Measurements from ENCODE around the gene AP5S1. TPM values are rescaled to one million over a fixed set of nuclear protein-coding genes. Genes with fewer than 3 reads are reported as not detected.

AP5S1 gene
- total and polyA plus RNA-seq, 7 donors: 11.0 to 25.2 (median 12.2) TPM

- peak; percentile 71 to 80 for DNase-seq
- intact Hi-C loops (cut with DNase I): no loop called here
- WGBS, 3 donors: 71 to 80% (median 76%) methylated on average over 8 of the region's 8 CpGs
- Histone ChIP-seq H3K27ac (peak overlapping the region; percentile 42), H3K4me1 (peaks cover 13% of the 10 kb centered on the region), H3K36me3 (ENCODE audit: insufficient read depth in 1 of 2, low read depth in 1 of 2) (peaks cover 4 to 17% of the 10 kb centered on the region in 2 donors), H3K4me3 (no peak overlapping the region), H3K9me3 (no peaks in the 10 kb centered on the region), H3K27me3 (ENCODE audit: insufficient read depth in 3 of 3, low read length in 2 of 3) (no peaks in the 10 kb centered on the region)
- peak; percentile 42 to 55 (median 47) for ATAC-seq
- peak; percentile 54 for TF ChIP-seq CTCF (IDR thresholded peaks at IDR 0.05)
Observed at GRCh38 chr20:3818155-3819151, 1.9 kb upstream of the AP5S1 start.

- peaks cover 13% of the 10 kb centered on the region for H3K4me1 ChIP-seq
- no peaks in the 10 kb centered on the region for H3K27me3 ChIP-seq (ENCODE audit: insufficient read depth in 3 of 3, low read length in 2 of 3)
- ATAC-seq (no peak), DNase-seq (no peak)
- peak overlapping the region; percentile 96 for H3K27ac ChIP-seq
- H3K36me3 ChIP-seq (ENCODE audit: insufficient read depth in 1 of 2, low read depth in 1 of 2): peaks cover 7 to 27% of the 10 kb centered on the region in 2 donors
- WGBS, 3 donors: 52 to 58% (median 52%) methylated on average over 19 to 20 of the region's 20 CpGs
- intact Hi-C loops (cut with DNase I): loop anchor here (1.0 to 5.0 kb wide), 3 partner anchors 27 to 32 kb away; partner anchors contain the start of genes CENPB (in 1 of the 2) and MAVS (in 1 of the 2)
- no peak for TF ChIP-seq CTCF (IDR thresholded peaks at IDR 0.05)
- H3K4me3 ChIP-seq: peak overlapping the region; percentile 83
- H3K9me3 ChIP-seq: no peaks in the 10 kb centered on the region
Observed at GRCh38 chr20:3819411-3820047, 818 bp upstream of the AP5S1 start.

- DNase-seq: peak; percentile 41 to 66
- H3K27me3 ChIP-seq (ENCODE audit: insufficient read depth in 3 of 3, low read length in 2 of 3): no peaks in the 10 kb centered on the region
- TF ChIP-seq CTCF (IDR thresholded peaks at IDR 0.05): no peak
- H3K36me3 ChIP-seq (ENCODE audit: insufficient read depth in 1 of 2, low read depth in 1 of 2): peaks cover 7 to 43% of the 10 kb centered on the region in 2 donors
- 18 to 26% (median 18%) methylated on average over 20 of the region's 20 CpGs for WGBS, 3 donors
- peak overlapping the region; percentile 83 for H3K4me3 ChIP-seq
- intact Hi-C loops (cut with DNase I): loop anchor here (1.0 to 5.0 kb wide), 3 partner anchors 26 to 34 kb away; partner anchors contain the start of genes CENPB (in 1 of the 2) and MAVS (in 1 of the 2)
- peaks cover 13% of the 10 kb centered on the region for H3K4me1 ChIP-seq
- peak overlapping the region; percentile 96 for H3K27ac ChIP-seq
- ATAC-seq: peak; percentile 25 to 54 (median 38)
- no peaks in the 10 kb centered on the region for H3K9me3 ChIP-seq
Observed at GRCh38 chr20:3820901-3821727, 767 bp downstream of the AP5S1 start.

GRCh38 chr20:3821996-3822395 is 1.6 kb downstream of the AP5S1 start:
- no peak overlapping the region for H3K4me3 ChIP-seq
- H3K36me3 ChIP-seq (ENCODE audit: insufficient read depth in 1 of 2, low read depth in 1 of 2): peaks cover 7 to 52% of the 10 kb centered on the region in 2 donors
- peaks cover 13% of the 10 kb centered on the region for H3K4me1 ChIP-seq
- H3K9me3 ChIP-seq: no peaks in the 10 kb centered on the region
- H3K27me3 ChIP-seq (ENCODE audit: insufficient read depth in 3 of 3, low read length in 2 of 3): no peaks in the 10 kb centered on the region
- no peak for TF ChIP-seq CTCF (IDR thresholded peaks at IDR 0.05)
- intact Hi-C loops (cut with DNase I): loop anchor here (2.0 to 5.0 kb wide), 2 partner anchors 25 to 35 kb away; partner anchors contain the start of genes CENPB (in 1 of the 2) and MAVS (in 1 of the 2)
- peak overlapping the region; percentile 96 for H3K27ac ChIP-seq
- DNase-seq (no peak), ATAC-seq (no peak)
- WGBS, 3 donors: 94 to 95% (median 95%) methylated on average over 14 of the region's 14 CpGs

All from psoas muscle (tissue), 8 donors.